ENCODE results near the gene TLR9.

TLR9 gene

GRCh38 chr3:52230461-52230860 lies 5.0 kb upstream of the TLR9 start:
- no peak for DNase-seq

GRCh38 chr3:52229656-52230055 lies 4.2 kb upstream of the TLR9 start:
- no peak for DNase-seq

GRCh38 chr3:52228751-52229291 lies 3.4 kb upstream of the TLR9 start:
- DNase-seq = no peak

- no peak for DNase-seq
These were observed 2.8 kb upstream of the TLR9 start for GRCh38 chr3:52228266-52228665.

GRCh38 chr3:52227766-52228165 lies 2.3 kb upstream of the TLR9 start:
- DNase-seq = no peak

- no peak for DNase-seq
These were observed 1.7 kb upstream of the TLR9 start for GRCh38 chr3:52227117-52227516.

GRCh38 chr3:52226229-52226817 lies 878 bp upstream of the TLR9 start:
- DNase-seq = no peak

- no peak for DNase-seq
These were observed 1.7 kb downstream of the TLR9 start for GRCh38 chr3:52223449-52224408.

GRCh38 chr3:52222319-52223221 lies 2.9 kb downstream of the TLR9 start:
- DNase-seq = no peak

GRCh38 chr3:52221563-52222318 lies 3.7 kb downstream of the TLR9 start:
- peak; percentile 61 for DNase-seq

- no peak for DNase-seq
These were observed 4.3 kb downstream of the TLR9 start for GRCh38 chr3:52221141-52221562.

- peak; percentile 91 for DNase-seq
These were observed 4.9 kb downstream of the TLR9 start for GRCh38 chr3:52220380-52221026.

GRCh38 chr3:52218937-52219650 lies 6.4 kb downstream of the TLR9 start:
- no peak for DNase-seq

- no peak for DNase-seq
These were observed 7.0 kb downstream of the TLR9 start for GRCh38 chr3:52218454-52218853.

GRCh38 chr3:52218026-52218425 lies 7.4 kb downstream of the TLR9 start:
- DNase-seq = no peak

- no peak for DNase-seq
These were observed 8.0 kb downstream of the TLR9 start for GRCh38 chr3:52217409-52217805.

- DNase-seq = peak; percentile 51
These were observed 8.6 kb downstream of the TLR9 start for GRCh38 chr3:52216585-52217408.

GRCh38 chr3:52215351-52215750 lies 10.1 kb downstream of the TLR9 start:
- no peak for DNase-seq

GRCh38 chr3:52213901-52214300 lies 11.5 kb downstream of the TLR9 start:
- no peak for DNase-seq

GRCh38 chr3:52213005-52213404 lies 12.4 kb downstream of the TLR9 start:
- no peak for DNase-seq

Measured in activated CD4-positive, alpha-beta T cell treated with anti-CD3 and anti-CD28 coated beads, Interleukin-2, Interleukin-6, amounts not matched to agents 100 ng/mL and 50 ng/mL, durations not matched to agents 16 hours and 8 hours (primary cell).